Measurements from ENCODE around the gene ACTL6B. TPM values are rescaled to one million over a fixed set of nuclear protein-coding genes. Genes with fewer than 3 reads are reported as not detected.
A peak's percentile ranks its signal among the peaks of the same experiment; 100 is the strongest.

ACTL6B gene
- total RNA-seq, 1 experiment from 2014 or later: not detected

- no TSS peak for BruUV-seq (replicated peaks)
- H4K20me1 ChIP-seq (ENCODE audit: insufficient read depth): no peaks in the 10 kb centered on the region
- H3K9me3 ChIP-seq (ENCODE audit: insufficient read depth, low read depth): no peaks in the 10 kb centered on the region
- H3K9me2 ChIP-seq (ENCODE audit: insufficient read depth): no peaks in the 10 kb centered on the region
- TF ChIP-seq CTCF (conservative IDR thresholded peaks at IDR 0.05) (peak; percentile 72; the same call in 1 of the 2 replicates), EZH2 (IDR thresholded peaks at IDR 0.05; ENCODE audit: low read depth) (no peak)
- no peaks in the 10 kb centered on the region for H3K27me3 ChIP-seq (ENCODE audit: insufficient read depth, low read depth)
- CTCF ChIA-PET: interaction anchor here (0.6 to 1.9 kb wide), 3 partner anchors 16 to 248 kb away, joined by 4 to 22 read pairs (median 5); no protein-coding TSS in a partner anchor
- H3K4me3 ChIP-seq: peak overlapping the region; percentile 75
- peak overlapping the region; percentile 94 for H2AFZ ChIP-seq
- intact Hi-C loops (cut with micrococcal nuclease; ENCODE audit: unreplicated experiment): loop anchor here (2.0 kb wide), 1 partner anchor 18 kb away; the partner anchor contains the start of genes FBXO24 and LRCH4
- H3K4me2 ChIP-seq: peak overlapping the region; percentile 88
- DNase-seq: peak; percentile 54 to 84
- no peaks in the 10 kb centered on the region for H3K36me3 ChIP-seq (ENCODE audit: low read depth)
- no peaks in the 10 kb centered on the region for H3K79me2 ChIP-seq (ENCODE audit: low read depth)
- H3F3A ChIP-seq (ENCODE audit: insufficient read depth, low read depth): peaks cover 10% of the 10 kb centered on the region; the same call in 1 of the 2 replicates
- peaks cover 24% of the 10 kb centered on the region for H3K4me1 ChIP-seq (replicated peaks; ENCODE audit: insufficient read depth)
- POLR2A ChIA-PET (ENCODE audit: unreplicated experiment): interaction anchor here (0.6 to 0.8 kb wide), 3 partner anchors 19 to 480 kb away, joined by 5 to 16 read pairs (median 6); no protein-coding TSS in a partner anchor
- no peak overlapping the region for H3K27ac ChIP-seq
Observed at GRCh38 chr7:100604028-100604975, 51.9 kb downstream of the ACTL6B start.

- TF ChIP-seq EZH2 (IDR thresholded peaks at IDR 0.05; ENCODE audit: low read depth) (no peak), CTCF (conservative IDR thresholded peaks at IDR 0.05) (no peak)
- POLR2A ChIA-PET (ENCODE audit: unreplicated experiment): interaction anchor here (0.6 to 0.8 kb wide), 3 partner anchors 19 to 481 kb away, joined by 5 to 16 read pairs (median 6); no protein-coding TSS in a partner anchor
- no peaks in the 10 kb centered on the region for H3K9me3 ChIP-seq (ENCODE audit: insufficient read depth, low read depth)
- H3K4me1 ChIP-seq (replicated peaks; ENCODE audit: insufficient read depth): peaks cover 24% of the 10 kb centered on the region
- no peak overlapping the region; the same call in 1 of the 2 replicates for H3K4me3 ChIP-seq
- no peak for DNase-seq
- no peak overlapping the region for H2AFZ ChIP-seq
- H3K36me3 ChIP-seq (ENCODE audit: low read depth): no peaks in the 10 kb centered on the region
- H3K27me3 ChIP-seq (ENCODE audit: insufficient read depth, low read depth): no peaks in the 10 kb centered on the region
- H3K4me2 ChIP-seq: peak overlapping the region; percentile 59
- no peaks in the 10 kb centered on the region for H4K20me1 ChIP-seq (ENCODE audit: insufficient read depth)
- H3F3A ChIP-seq (ENCODE audit: insufficient read depth, low read depth): peaks cover 10% of the 10 kb centered on the region; the same call in 1 of the 2 replicates
- no TSS peak for BruUV-seq (replicated peaks)
- H3K9me2 ChIP-seq (ENCODE audit: insufficient read depth): no peaks in the 10 kb centered on the region
- no peak overlapping the region for H3K27ac ChIP-seq
- intact Hi-C loops (cut with micrococcal nuclease; ENCODE audit: unreplicated experiment): loop anchor here (2.0 kb wide), 1 partner anchor 17 kb away; the partner anchor contains the start of genes FBXO24 and LRCH4
- no peaks in the 10 kb centered on the region for H3K79me2 ChIP-seq (ENCODE audit: low read depth)
- CTCF ChIA-PET: interaction anchor here (0.6 to 1.9 kb wide), 2 partner anchors 15 to 17 kb away, joined by 4 to 22 read pairs; no protein-coding TSS in a partner anchor
Observed at GRCh38 chr7:100603726-100604027, 52.6 kb downstream of the ACTL6B start.

DNA sequence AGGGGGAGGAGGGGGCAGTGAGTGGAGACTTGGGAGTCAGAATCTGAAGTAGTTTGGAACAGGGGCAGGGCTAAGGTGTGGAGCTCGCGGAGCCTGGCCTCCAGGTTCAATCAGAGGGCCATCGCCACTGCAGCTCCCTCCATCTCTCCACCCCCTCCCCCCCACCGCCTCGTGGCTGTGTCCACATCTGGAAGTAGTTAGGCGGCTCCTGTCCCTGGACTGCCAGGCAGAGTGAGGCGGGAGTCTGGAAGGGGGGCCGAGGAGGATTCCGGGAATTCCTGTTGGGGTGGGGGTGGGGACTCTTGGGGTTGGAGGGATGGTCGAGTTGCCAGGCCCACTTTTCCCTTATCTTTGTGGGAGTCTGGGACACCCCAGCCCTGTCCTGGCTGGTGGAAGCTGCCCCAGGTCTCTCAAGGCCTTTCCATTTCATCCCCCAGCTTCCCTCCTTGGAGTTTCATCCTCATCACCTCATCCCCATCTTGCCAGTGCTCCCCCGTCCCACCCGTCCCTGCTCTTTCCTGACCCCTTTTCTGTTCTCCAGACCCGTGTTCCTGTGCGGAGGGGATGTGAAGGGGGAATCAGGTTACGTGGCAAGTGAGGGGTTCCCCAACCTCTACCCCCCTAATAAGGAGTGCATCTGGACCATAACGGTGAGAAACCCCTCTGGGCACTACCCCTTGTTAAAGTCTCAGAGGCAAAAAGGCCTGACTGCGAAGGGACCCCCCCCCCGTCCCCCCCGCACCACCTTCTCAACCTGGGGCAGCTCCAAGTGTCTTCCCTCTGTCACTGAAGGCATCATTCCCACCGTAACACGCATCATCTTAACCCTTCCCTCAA is 53.1 kb downstream of the ACTL6B start:
- CTCF ChIA-PET: interaction anchor here (0.6 to 1.9 kb wide), 5 partner anchors 14 to 587 kb away, joined by 3 to 22 read pairs (median 6); no protein-coding TSS in a partner anchor
- no peak overlapping the region for H3K27ac ChIP-seq
- H3K4me1 ChIP-seq (replicated peaks; ENCODE audit: insufficient read depth): peaks cover 24% of the 10 kb centered on the region
- intact Hi-C loops (cut with micrococcal nuclease; ENCODE audit: unreplicated experiment): no loop called here
- no peak overlapping the region for H3K4me3 ChIP-seq
- H3K9me3 ChIP-seq (ENCODE audit: insufficient read depth, low read depth): no peaks in the 10 kb centered on the region
- POLR2A ChIA-PET (ENCODE audit: unreplicated experiment): interaction anchor here (0.6 to 1.0 kb wide), 6 partner anchors 12 to 482 kb away, joined by 3 to 16 read pairs (median 4); no protein-coding TSS in a partner anchor
- H4K20me1 ChIP-seq (ENCODE audit: insufficient read depth): no peaks in the 10 kb centered on the region
- H3K36me3 ChIP-seq (ENCODE audit: low read depth): no peaks in the 10 kb centered on the region
- H3K4me2 ChIP-seq: no peak overlapping the region
- no peaks in the 10 kb centered on the region for H3K79me2 ChIP-seq (ENCODE audit: low read depth)
- peaks cover 15% of the 10 kb centered on the region; the same call in 1 of the 2 replicates for H3F3A ChIP-seq (ENCODE audit: insufficient read depth, low read depth)
- H2AFZ ChIP-seq: no peak overlapping the region
- BruUV-seq (replicated peaks): no TSS peak
- no peak for TF ChIP-seq CTCF (conservative IDR thresholded peaks at IDR 0.05)
- no peak for TF ChIP-seq EZH2 (IDR thresholded peaks at IDR 0.05; ENCODE audit: low read depth)
- H3K27me3 ChIP-seq (ENCODE audit: insufficient read depth, low read depth): no peaks in the 10 kb centered on the region
- DNase-seq: peak in 1 of 2 experiments; percentile 56
- H3K9me2 ChIP-seq (ENCODE audit: insufficient read depth): no peaks in the 10 kb centered on the region

Data from PC-9 (cell line).